KMS-11 (cell line): ENCODE results near the gene ATP6V1C2.

Experiments
- H2AFZ ChIP-seq: fragments of 200-600 bp; sonication (generic); 2 replicates; pipeline ENCODE4 v1.6.1; 2016; ENCODE audit warnings: antibody characterized with exemption, mixed run types, low read depth
- H3K27ac ChIP-seq: fragments of 200-600 bp; sonication (generic); 2 replicates; pipeline ENCODE4 v1.6.1; 2016; ENCODE audit warnings: mild to moderate bottlenecking, mixed run types
- H3K27me3 ChIP-seq: fragments of 200-600 bp; sonication (generic); 2 replicates; pipeline ENCODE4 v1.6.1; 2017; ENCODE audit warnings: mild to moderate bottlenecking, low read depth, mixed run types, moderate library complexity; ENCODE audit not compliant: insufficient read depth
- H3K36me3 ChIP-seq: fragments of 200-600 bp; sonication (generic); 2 replicates; pipeline ENCODE4 v1.6.1; 2017; ENCODE audit warnings: mild to moderate bottlenecking, mixed run types; ENCODE audit not compliant: insufficient read depth
- H3K4me1 ChIP-seq: fragments of 200-600 bp; sonication (generic); 2 replicates; pipeline ENCODE4 v1.6.1; 2016; ENCODE audit warnings: mild to moderate bottlenecking, low read depth, mixed run types; ENCODE audit not compliant: poor library complexity, severe bottlenecking
- H3K4me2 ChIP-seq: fragments of 200-600 bp; sonication (generic); 2 replicates; pipeline ENCODE4 v1.7.0; 2016; ENCODE audit warnings: mild to moderate bottlenecking, mixed run types
- H3K4me3 ChIP-seq: fragments of 200-600 bp; sonication (generic); IDR thresholded peaks from 2 replicates; pipeline ENCODE4 v1.6.1; 2017; ENCODE audit warnings: low read depth, low read length, mixed read lengths; ENCODE audit not compliant: insufficient read depth
- H3K79me2 ChIP-seq: fragments of 200-600 bp; sonication (generic); 2 replicates; pipeline ENCODE4 v1.6.1; 2016; ENCODE audit warnings: low read depth, mixed run types; ENCODE audit not compliant: insufficient read depth
- H3K9ac ChIP-seq: fragments of 200-600 bp; sonication (generic); 2 replicates; pipeline ENCODE4 v1.6.1; 2016; ENCODE audit warnings: mild to moderate bottlenecking, mixed run types
- H4K20me1 ChIP-seq: fragments of 200-600 bp; sonication (generic); 2 replicates; pipeline ENCODE4 v1.6.1; 2016; ENCODE audit warnings: mild to moderate bottlenecking, mixed run types; ENCODE audit not compliant: insufficient read depth
- CTCF ChIP-seq: fragments of 200-600 bp; sonication (generic); conservative IDR thresholded peaks from 2 replicates; pipeline ENCODE4 v1.6.1; 2017; ENCODE audit warnings: low read depth, mild to moderate bottlenecking, antibody characterized with exemption, low read length, moderate library complexity, mixed read lengths

The ATP6V1C2 gene

GRCh38 chr2:10768063-10768507 lies 46.7 kb downstream of the ATP6V1C2 start:
- no peaks in the 10 kb centered on the region for H3K36me3 ChIP-seq
- no peaks in the 10 kb centered on the region for H3K27me3 ChIP-seq
- no peak overlapping the region for H3K4me2 ChIP-seq
- H3K79me2 ChIP-seq = no peaks in the 10 kb centered on the region
- no peaks in the 10 kb centered on the region for H3K4me1 ChIP-seq
- H3K9ac ChIP-seq = no peak overlapping the region
- no peaks in the 10 kb centered on the region for H4K20me1 ChIP-seq
- TF ChIP-seq CTCF = no peak
- no peak overlapping the region for H3K4me3 ChIP-seq
- no peak overlapping the region for H3K27ac ChIP-seq
- no peak overlapping the region for H2AFZ ChIP-seq

GRCh38 chr2:10770956-10771750 lies 49.7 kb downstream of the ATP6V1C2 start:
- no peak for TF ChIP-seq CTCF
- Histone ChIP-seq H3K36me3 (no peaks in the 10 kb centered on the region), H4K20me1 (no peaks in the 10 kb centered on the region), H3K4me2 (no peak overlapping the region), H3K27me3 (no peaks in the 10 kb centered on the region), H3K79me2 (no peaks in the 10 kb centered on the region), H3K9ac (no peak overlapping the region), H3K27ac (no peak overlapping the region), H3K4me1 (no peaks in the 10 kb centered on the region), H3K4me3 (no peak overlapping the region), H2AFZ (no peak overlapping the region)

GRCh38 chr2:10771786-10772185 lies 50.4 kb downstream of the ATP6V1C2 start:
- H2AFZ ChIP-seq = no peak overlapping the region
- no peaks in the 10 kb centered on the region for H3K36me3 ChIP-seq
- H3K27me3 ChIP-seq = no peaks in the 10 kb centered on the region
- H4K20me1 ChIP-seq = no peaks in the 10 kb centered on the region
- no peak overlapping the region for H3K4me2 ChIP-seq
- H3K9ac ChIP-seq = no peak overlapping the region
- H3K27ac ChIP-seq = no peak overlapping the region
- no peaks in the 10 kb centered on the region for H3K4me1 ChIP-seq
- TF ChIP-seq CTCF = no peak
- H3K79me2 ChIP-seq = no peaks in the 10 kb centered on the region
- no peak overlapping the region for H3K4me3 ChIP-seq

- Histone ChIP-seq H3K4me1 (no peaks in the 10 kb centered on the region), H4K20me1 (no peaks in the 10 kb centered on the region), H3K36me3 (no peaks in the 10 kb centered on the region), H3K4me3 (no peak overlapping the region), H3K9ac (no peak overlapping the region), H3K4me2 (no peak overlapping the region), H3K27ac (no peak overlapping the region), H3K27me3 (no peaks in the 10 kb centered on the region), H3K79me2 (no peaks in the 10 kb centered on the region), H2AFZ (no peak overlapping the region)
- TF ChIP-seq CTCF = no peak
These were observed 50.9 kb downstream of the ATP6V1C2 start for GRCh38 chr2:10772201-10772867.
